Parathyroid adenoma (tissue), 2 donors: ENCODE data around the gene BIN1.
A peak's percentile ranks its signal among the peaks of the same experiment; 100 is the strongest.

Experiments
- H2AFZ ChIP-seq: fragments of 300-600 bp; sonication (generic); one replicate; pipeline ENCODE4 v1.7.0; 2017; ENCODE audit warnings: antibody characterized with exemption, mild to moderate bottlenecking
- H3K27ac ChIP-seq: fragments of 300-600 bp; sonication (generic); one replicate; pipeline ENCODE4 v1.7.0; 2017
- H3K27me3 ChIP-seq: fragments of 300-600 bp; sonication (generic); one replicate; pipeline ENCODE4 v1.7.0; 2017; ENCODE audit warnings: low read length; ENCODE audit not compliant: control insufficient read depth, insufficient read depth
- H3K36me3 ChIP-seq: fragments of 300-600 bp; sonication (generic); one replicate; pipeline ENCODE4 v1.7.0; 2017; ENCODE audit warnings: low read length; ENCODE audit not compliant: control insufficient read depth, insufficient read depth
- H3K4me1 ChIP-seq: fragments of 300-600 bp; sonication (generic); one replicate; pipeline ENCODE4 v1.7.0; 2017; ENCODE audit warnings: control low read depth
- H3K4me2 ChIP-seq: fragments of 300-600 bp; sonication (generic); one replicate; pipeline ENCODE4 v1.7.0; 2017; ENCODE audit warnings: low read length
- H3K4me3 ChIP-seq: fragments of 300-600 bp; sonication (generic); one replicate; pipeline ENCODE4 v1.7.0; 2017; ENCODE audit warnings: low read depth, low read length
- H3K79me2 ChIP-seq: fragments of 300-600 bp; sonication (generic); one replicate; pipeline ENCODE4 v1.7.0; 2017; ENCODE audit warnings: control low read depth
- H3K9ac ChIP-seq: fragments of 300-600 bp; sonication (generic); one replicate; pipeline ENCODE4 v1.7.0; 2017; ENCODE audit warnings: mild to moderate bottlenecking
- H3K9me3 ChIP-seq: fragments of 300-600 bp; sonication (generic); one replicate; pipeline ENCODE4 v1.7.0; 2017; ENCODE audit warnings: low read length; ENCODE audit not compliant: control insufficient read depth
- TF ChIP-seq, protein P1 (sequence below): fragments of 300-600 bp; sonication (generic); IDR thresholded peaks from one replicate; pipeline ENCODE4 v1.7.0; 2017; ENCODE audit warnings: antibody characterized with exemption, mild to moderate bottlenecking
- donor health status: primary hyperparathyroidism.

Gene BIN1

GRCh38 chr2:127103243-127104165, 3.5 kb downstream of the BIN1 start:
- H3K36me3 ChIP-seq = no peaks in the 10 kb centered on the region
- TF ChIP-seq, protein P1, sequence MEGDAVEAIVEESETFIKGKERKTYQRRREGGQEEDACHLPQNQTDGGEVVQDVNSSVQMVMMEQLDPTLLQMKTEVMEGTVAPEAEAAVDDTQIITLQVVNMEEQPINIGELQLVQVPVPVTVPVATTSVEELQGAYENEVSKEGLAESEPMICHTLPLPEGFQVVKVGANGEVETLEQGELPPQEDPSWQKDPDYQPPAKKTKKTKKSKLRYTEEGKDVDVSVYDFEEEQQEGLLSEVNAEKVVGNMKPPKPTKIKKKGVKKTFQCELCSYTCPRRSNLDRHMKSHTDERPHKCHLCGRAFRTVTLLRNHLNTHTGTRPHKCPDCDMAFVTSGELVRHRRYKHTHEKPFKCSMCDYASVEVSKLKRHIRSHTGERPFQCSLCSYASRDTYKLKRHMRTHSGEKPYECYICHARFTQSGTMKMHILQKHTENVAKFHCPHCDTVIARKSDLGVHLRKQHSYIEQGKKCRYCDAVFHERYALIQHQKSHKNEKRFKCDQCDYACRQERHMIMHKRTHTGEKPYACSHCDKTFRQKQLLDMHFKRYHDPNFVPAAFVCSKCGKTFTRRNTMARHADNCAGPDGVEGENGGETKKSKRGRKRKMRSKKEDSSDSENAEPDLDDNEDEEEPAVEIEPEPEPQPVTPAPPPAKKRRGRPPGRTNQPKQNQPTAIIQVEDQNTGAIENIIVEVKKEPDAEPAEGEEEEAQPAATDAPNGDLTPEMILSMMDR = no peak
- no peak overlapping the region for H3K9ac ChIP-seq
- no peak overlapping the region for H3K4me3 ChIP-seq
- H3K4me2 ChIP-seq = no peak overlapping the region
- peaks cover 64% of the 10 kb centered on the region for H3K79me2 ChIP-seq
- H3K9me3 ChIP-seq = no peaks in the 10 kb centered on the region
- no peak overlapping the region for H2AFZ ChIP-seq
- no peaks in the 10 kb centered on the region for H3K27me3 ChIP-seq
- H3K4me1 ChIP-seq = peaks cover 30% of the 10 kb centered on the region
- peak overlapping the region; percentile 80 for H3K27ac ChIP-seq

- Histone ChIP-seq H2AFZ (no peak overlapping the region), H3K4me3 (no peak overlapping the region), H3K27me3 (no peaks in the 10 kb centered on the region), H3K9ac (no peak overlapping the region), H3K79me2 (peaks cover 66% of the 10 kb centered on the region), H3K27ac (peak overlapping the region; percentile 20), H3K4me1 (peaks cover 38% of the 10 kb centered on the region), H3K9me3 (no peaks in the 10 kb centered on the region), H3K4me2 (no peak overlapping the region), H3K36me3 (no peaks in the 10 kb centered on the region)
- TF ChIP-seq, protein P1 = no peak
Observed at GRCh38 chr2:127102521-127103242, 4.3 kb downstream of the BIN1 start.

DNA sequence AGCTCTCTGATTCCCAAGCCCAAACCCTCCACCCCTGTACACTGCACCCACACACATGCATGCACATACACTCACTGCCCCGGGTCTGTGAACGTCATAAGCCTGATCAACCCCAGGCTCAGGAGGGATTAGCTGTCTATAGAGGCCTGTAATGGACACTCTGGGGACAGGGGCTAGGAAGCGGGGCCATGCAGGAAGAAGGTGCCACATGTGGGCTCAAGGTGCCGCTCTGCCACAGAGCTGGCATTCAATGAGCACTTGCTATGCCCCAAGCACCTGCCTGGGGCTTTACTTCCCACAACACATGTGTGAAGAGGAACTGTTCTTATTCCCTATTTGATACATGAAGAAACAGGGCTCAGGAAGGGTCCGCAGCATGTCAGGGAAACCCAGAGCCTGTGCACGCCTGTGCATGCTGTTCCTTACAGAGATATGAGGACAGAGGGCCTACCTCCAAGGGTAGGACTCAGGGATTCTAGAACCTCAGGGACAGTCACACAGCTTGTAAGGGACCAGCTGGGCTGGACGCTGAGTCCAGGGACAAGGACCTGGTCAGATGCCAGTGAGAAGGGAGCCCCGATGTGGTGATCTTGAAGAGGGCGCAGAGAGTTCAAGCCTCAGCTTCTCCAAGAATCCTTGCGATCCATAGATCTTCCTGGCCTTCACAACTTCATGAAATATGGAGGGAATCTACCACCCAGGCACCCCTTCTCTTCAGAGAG, 5.0 kb downstream of the BIN1 start:
- Histone ChIP-seq H3K27me3 (no peaks in the 10 kb centered on the region), H3K79me2 (peaks cover 73% of the 10 kb centered on the region), H3K4me1 (peaks cover 41% of the 10 kb centered on the region), H3K9me3 (no peaks in the 10 kb centered on the region), H3K36me3 (no peaks in the 10 kb centered on the region), H3K4me2 (no peak overlapping the region), H3K4me3 (no peak overlapping the region), H2AFZ (no peak overlapping the region), H3K27ac (no peak overlapping the region), H3K9ac (no peak overlapping the region)
- TF ChIP-seq, protein P1 = no peak

- no peak overlapping the region for H3K9ac ChIP-seq
- no peaks in the 10 kb centered on the region for H3K36me3 ChIP-seq
- H3K9me3 ChIP-seq = no peaks in the 10 kb centered on the region
- H3K27me3 ChIP-seq = no peaks in the 10 kb centered on the region
- H2AFZ ChIP-seq = no peak overlapping the region
- TF ChIP-seq, protein P1 = no peak
- no peak overlapping the region for H3K4me3 ChIP-seq
- H3K79me2 ChIP-seq = peaks cover 78% of the 10 kb centered on the region
- no peak overlapping the region for H3K4me2 ChIP-seq
- peaks cover 47% of the 10 kb centered on the region for H3K4me1 ChIP-seq
- H3K27ac ChIP-seq = no peak overlapping the region
Observed at GRCh38 chr2:127101048-127101611, 5.8 kb downstream of the BIN1 start.
